ENCODE data around the gene TMEM86B.

The TMEM86B gene

GRCh38 chr19:55228403-55229031 is at the start of gene TMEM86B:
TMEM86B (minus strand) TSS chr19:55228763; CDS start chr19:55228741, 22 bp downstream.
- DNase-seq, result no peak

GRCh38 chr19:55277494-55277893 is 48.9 kb upstream of the TMEM86B start:
- DNase-seq, result no peak

- DNase-seq, result no peak
These were observed 48.3 kb upstream of the TMEM86B start for GRCh38 chr19:55276720-55277430.

GRCh38 chr19:55275851-55276719 is 47.5 kb upstream of the TMEM86B start:
- no peak for DNase-seq

- no peak for DNase-seq
These were observed 45.6 kb upstream of the TMEM86B start for GRCh38 chr19:55273978-55274707.

GRCh38 chr19:55272142-55272541 is 43.6 kb upstream of the TMEM86B start:
- no peak for DNase-seq

- no peak for DNase-seq
These were observed 41.8 kb upstream of the TMEM86B start for GRCh38 chr19:55270172-55270942.

- DNase-seq, result no peak
These were observed 40.7 kb upstream of the TMEM86B start for GRCh38 chr19:55269299-55269698.

- DNase-seq, result no peak
These were observed 38.3 kb upstream of the TMEM86B start for GRCh38 chr19:55266840-55267239.

GRCh38 chr19:55266404-55266803 is 37.8 kb upstream of the TMEM86B start:
- DNase-seq, result no peak

GRCh38 chr19:55265723-55266386 is 37.3 kb upstream of the TMEM86B start:
- DNase-seq, result no peak

- no peak for DNase-seq
These were observed 36.6 kb upstream of the TMEM86B start for GRCh38 chr19:55265173-55265572.

- no peak for DNase-seq
These were observed 36.0 kb upstream of the TMEM86B start for GRCh38 chr19:55264531-55264930.

GRCh38 chr19:55262359-55262758 is 33.8 kb upstream of the TMEM86B start:
- no peak for DNase-seq

- no peak for DNase-seq
These were observed 33.1 kb upstream of the TMEM86B start for GRCh38 chr19:55261671-55262126.

- no peak for DNase-seq
These were observed 31.1 kb upstream of the TMEM86B start for GRCh38 chr19:55259540-55260210.

- DNase-seq, result peak; percentile 99 to 100
These were observed 30.4 kb upstream of the TMEM86B start, which contains the start of gene PPP6R1 for GRCh38 chr19:55258828-55259539. PPP6R1 (minus strand) TSS chr19:55259017; CDS start chr19:55247103, 11,914 bp downstream.

- no peak for DNase-seq
These were observed 29.9 kb upstream of the TMEM86B start for GRCh38 chr19:55258476-55258827.

- peak in 1 of 2 experiments; percentile 26 for DNase-seq
These were observed 29.2 kb upstream of the TMEM86B start for GRCh38 chr19:55257461-55258420.
